ENCODE data around the gene SHISAL2A. TPM values are rescaled to one million over a fixed set of nuclear protein-coding genes. Genes with fewer than 3 reads are reported as not detected.

The SHISAL2A gene
- not detected for polyA plus RNA-seq (2013, experiment 1 of 2; ENCODE audit: insufficient read length)
- polyA plus RNA-seq (2013, experiment 2 of 2; ENCODE audit: insufficient read length) = not detected

GRCh38 chr1:52632732-52633290 is at the start of gene SHISAL2A:
Gene SHISAL2A, plus strand, starts transcription at chr1:52633168. Its CDS starts 326 bp downstream, at chr1:52633494.
- DNase-seq = peak; percentile 48

DNA sequence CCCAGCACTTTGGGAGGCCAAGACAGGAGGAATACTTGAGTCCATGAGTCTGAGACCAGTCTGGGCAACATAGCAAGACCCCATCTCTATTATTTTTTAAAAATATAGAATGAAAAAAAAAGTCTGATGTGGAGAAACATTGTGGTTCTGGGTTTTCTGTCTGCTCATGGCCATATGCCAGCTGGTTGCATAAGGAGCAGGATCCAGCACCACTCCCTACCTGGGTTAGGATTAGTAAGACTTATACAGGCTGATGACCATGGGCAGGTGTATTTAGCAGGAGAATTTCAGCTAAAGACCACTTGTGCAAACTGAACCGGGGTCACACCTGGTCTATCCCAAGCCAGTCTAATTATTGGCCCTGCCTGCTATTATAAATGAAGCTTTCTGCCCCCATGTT is 47.5 kb upstream of the SHISAL2A start:
- DNase-seq = no peak

DNA sequence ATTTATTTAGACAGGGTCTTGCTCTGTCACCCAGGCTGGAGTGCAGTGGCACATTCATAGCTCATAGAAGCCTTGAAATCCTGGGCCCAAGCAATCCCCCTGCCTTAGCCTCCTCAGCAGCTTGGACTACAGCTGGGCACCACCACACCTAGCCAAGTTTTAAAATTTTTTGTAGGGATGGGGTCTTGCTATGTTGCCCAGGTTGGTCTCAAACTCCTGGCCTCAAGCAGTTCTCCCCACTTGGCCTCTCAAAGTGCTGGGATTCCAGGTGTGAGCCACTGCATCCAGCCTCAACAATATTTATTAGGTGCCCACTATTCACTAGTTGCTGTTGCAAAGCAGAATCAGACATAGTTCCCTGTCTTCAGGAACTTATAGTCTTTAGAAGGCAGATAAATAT is 44.9 kb upstream of the SHISAL2A start:
- DNase-seq = no peak

GRCh38 chr1:52588535-52588934 is 44.4 kb upstream of the SHISAL2A start:
- no peak for DNase-seq

DNA sequence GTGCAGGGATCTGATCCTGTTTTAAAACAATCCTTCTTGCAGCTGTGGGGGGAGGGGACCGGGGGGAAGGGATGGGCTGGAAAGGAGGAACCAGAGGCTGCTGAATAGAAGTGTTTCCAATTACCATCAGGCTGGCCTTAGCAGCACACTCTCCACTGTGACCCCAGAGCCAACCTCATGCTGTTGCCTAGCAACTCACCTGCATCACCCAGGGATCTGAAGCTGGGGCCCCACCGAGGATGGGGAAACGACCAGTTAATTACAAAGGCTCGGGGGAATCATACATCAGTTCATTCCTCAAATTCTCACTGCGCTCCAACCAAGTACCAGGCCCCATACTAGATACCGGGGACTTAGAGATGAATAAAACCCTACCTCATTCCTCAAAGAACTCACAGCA is 42.7 kb upstream of the SHISAL2A start:
- DNase-seq = no peak

DNA sequence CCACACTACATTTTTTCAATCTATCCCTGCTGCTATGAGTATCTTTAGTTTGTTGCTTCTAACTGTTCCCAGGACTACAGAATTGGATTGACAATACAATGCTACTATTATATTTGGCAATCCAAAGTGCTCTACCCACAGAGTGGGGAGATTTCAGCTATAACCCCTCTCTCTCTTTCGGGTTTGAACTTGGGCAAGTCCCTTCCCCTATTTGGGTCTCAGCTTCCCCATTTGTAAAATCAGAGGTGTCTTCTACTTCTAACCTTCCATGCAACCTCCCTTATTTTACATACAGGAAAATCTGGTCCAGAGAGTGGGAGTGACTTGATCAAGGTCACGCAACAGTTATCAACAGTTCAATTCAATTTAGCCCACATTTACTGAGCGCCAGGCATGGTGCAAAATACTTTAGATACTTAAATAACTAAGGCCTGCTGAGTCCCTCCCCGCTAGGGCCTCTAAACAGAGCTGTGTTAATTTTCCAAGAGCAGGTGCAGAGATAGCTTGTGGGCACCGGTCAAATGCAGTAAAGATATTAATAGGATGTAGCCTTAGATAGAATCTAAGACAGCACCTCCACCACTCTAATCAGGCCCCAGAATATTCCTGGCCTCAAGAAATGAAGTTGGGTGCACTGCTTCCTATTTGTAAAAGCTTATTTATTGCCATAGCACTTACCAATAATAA is 40.2 kb upstream of the SHISAL2A start:
- no peak for DNase-seq

- no peak for DNase-seq
These were observed 39.5 kb upstream of the SHISAL2A start for GRCh38 chr1:52593495-52593894.

DNA sequence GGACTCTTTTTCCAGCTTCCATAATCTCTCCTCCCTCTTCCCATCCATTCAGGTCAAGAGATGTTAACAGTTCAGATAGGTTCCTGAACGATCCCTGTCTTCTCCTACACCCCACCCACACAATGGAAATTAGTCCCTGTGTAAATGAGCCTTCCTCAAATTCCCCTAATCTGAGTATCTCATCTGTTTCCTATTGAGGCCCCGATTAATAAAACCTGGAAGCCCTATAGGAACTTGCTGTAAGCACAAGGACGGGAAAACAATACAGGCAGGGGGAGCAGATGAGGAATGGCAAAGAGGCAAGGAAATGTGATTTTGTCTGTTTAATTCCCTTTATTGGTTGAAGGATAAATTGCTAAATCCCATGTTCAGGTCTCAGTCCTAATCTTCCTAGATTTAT is 37.9 kb upstream of the SHISAL2A start:
- no peak for DNase-seq

DNA sequence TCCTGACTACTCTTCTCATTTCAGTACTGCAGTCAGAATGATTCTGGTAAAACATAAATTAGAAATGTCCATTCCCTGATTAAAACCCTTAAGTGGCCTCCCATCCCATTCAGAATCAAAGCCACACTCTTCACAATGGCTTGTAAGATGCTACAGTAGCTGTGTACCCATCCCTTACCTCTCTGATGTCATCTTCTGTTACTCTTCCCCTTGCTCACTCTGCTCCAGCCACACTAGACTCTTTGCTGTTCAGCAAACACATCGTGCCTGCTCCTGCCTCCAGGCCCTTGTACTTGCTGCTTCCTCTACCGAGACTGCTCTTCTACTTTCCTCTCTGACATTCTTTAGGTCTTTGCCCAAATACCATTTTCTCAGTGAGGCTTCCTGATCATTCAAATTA is 35.1 kb upstream of the SHISAL2A start:
- no peak for DNase-seq

DNA sequence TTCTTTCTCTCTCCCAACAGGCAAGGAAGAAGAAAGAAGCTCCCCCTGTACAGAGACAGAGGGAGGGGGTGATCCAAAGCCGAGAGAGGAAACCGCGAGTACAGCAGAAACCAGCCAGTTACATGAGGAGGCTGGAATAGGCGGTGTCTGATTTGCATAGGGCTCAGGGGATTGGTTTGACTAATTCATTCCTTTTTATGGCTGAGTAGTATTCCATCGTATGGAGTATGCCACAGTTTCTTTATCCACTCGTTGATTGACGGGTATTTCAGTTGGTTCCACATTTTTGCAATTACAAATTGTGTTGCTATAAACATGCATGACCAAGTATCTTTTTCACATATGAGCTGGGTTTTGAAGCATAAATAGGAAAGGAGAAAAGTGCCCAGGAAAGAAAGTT is 34.2 kb upstream of the SHISAL2A start:
- DNase-seq = no peak

DNA sequence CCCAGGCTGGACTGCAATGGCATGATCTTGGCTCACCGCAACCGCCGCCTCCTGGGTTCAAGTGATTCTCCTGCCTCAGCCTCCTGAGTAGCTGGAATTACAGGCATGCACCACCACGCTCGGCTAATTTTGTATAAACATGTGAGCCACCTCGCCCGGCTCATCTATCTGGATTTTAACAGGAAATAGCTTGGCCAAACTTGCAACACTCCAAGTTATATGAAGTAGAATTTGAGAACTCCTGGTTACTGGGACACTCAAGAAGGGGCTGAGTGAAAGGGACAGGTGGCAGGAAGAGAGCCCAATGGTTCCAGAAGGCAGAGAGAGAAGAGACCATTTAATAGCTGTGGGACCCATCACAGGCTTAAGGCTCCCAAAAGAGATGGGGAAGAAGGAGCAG is 33.7 kb upstream of the SHISAL2A start:
- DNase-seq = no peak

- DNase-seq = no peak
These were observed 32.3 kb upstream of the SHISAL2A start for GRCh38 chr1:52600533-52601179.

DNA sequence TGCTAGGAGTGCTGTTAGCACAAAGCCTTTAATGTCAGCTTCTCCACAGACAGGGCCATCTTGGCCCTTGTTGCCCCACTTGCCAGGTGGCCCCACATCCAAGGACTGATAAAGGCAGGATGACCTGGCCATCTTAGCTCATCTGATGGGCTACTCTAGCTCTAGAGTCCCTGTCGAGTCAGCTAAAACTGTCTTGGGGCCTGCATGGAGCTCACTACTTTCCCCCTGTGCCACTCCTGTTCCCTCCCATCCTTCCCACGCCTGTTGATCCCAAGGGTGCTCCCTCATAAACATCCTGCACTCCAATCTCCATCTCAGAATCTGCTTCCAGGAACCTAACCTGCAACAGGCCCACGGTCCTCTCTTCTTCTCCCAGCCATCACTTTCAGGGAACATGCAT is 31.4 kb upstream of the SHISAL2A start:
- no peak for DNase-seq

DNA sequence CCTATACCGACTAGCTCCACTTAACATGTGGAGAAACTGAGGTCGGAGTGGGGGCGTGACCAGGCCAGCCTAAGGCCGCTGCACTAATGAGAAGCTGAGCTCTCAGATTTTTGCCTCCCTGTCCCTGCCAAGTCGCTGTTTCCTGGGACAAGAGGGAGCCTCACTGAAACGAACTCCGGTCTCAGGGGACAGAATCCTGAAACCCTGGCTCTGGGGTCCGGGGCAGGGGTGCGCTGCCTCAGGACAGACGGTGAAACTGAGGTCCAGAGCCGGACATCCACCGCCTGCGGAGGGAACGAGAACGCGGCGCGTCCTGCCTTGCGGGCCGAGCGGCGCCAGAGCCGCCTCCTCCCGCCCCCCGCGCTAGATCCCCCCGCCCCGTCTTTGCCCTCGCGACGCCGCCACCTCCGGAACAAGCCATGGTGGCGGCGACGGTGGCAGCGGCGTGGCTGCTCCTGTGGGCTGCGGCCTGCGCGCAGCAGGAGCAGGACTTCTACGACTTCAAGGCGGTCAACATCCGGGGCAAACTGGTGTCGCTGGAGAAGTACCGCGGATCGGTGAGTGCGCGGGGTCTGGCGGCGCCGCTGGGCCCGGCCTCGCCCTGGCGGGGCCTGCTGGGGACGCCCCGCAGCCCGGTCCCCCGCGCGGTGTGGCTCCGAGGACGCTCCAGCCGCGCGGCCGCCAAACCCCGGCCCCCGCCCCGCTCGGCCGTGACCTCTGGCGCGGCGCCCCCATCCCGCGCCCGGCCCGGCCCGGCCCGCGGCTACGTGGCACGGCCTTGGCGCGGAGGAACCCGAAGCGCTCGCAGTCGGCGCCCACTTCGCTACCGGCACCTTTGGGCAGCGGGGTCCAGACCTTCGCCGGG is 30.7 kb upstream of the SHISAL2A start, which contains the start of gene GPX7:
TSS of gene GPX7 (plus strand) at position 381 of the 865 bp plus-strand sequence. CDS start at position 420, 39 bp downstream.
- peak; percentile 72 for DNase-seq

DNA sequence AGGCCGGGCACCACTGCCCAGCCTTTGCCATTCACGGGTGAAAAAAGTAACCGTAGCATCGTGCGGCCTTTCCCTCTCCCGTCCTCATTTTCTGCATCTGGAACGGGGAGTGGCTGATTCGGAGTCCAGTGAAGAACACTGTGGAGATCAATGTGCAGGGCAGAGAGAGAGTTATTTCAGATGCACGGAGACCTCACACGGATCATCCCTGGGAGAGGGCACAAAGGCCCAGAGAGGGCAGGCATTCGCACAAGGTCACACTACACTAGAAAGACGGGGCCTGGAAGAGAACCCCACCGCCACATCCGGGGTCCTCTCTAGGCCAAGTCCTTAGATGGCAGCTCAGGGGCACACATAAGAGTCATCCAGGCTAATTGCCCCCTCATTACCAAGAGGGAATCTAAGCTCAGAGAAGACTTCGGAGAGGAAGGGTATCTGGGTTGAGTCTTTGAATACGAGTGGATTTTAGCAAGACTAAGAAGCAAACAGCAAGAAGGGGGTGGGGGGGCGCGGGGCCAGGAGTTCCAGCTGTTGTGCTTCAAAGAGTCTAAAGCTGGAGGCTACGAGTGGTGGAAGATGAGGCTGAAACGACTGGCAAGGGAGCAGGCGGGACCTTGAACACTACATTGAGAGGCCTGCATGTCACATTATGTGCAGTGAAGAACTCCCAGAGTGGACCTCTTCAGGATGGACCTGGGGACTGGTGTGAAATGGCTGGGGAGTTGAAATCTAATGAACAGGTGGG is 29.9 kb upstream of the SHISAL2A start:
- peak; percentile 37 for DNase-seq

DNA sequence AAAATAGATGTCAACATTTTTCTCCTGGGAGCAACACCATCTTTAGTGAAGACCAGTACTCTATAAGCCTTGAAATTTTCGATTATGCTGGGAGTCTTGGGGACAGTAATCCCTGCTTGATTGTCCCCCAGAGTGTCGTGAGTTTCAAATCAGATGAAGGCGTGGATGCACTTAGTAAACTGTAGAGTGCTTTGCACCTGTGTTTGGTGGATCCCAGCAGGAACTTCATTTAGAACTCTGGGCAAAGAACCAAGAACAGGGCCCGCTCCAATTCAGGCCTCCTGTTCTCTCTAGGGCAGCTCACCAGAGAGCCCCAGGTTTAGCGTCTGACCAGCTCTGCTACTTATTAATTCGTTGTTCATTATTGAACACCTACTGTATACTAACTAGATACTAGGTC is 29.3 kb upstream of the SHISAL2A start:
- DNase-seq = no peak

GRCh38 chr1:52604063-52604770 is 28.8 kb upstream of the SHISAL2A start:
- DNase-seq = peak; percentile 20

- no peak for DNase-seq
These were observed 19.2 kb upstream of the SHISAL2A start for GRCh38 chr1:52613636-52614373.

GRCh38 chr1:52614671-52615070 is 18.3 kb upstream of the SHISAL2A start:
- no peak for DNase-seq

DNA sequence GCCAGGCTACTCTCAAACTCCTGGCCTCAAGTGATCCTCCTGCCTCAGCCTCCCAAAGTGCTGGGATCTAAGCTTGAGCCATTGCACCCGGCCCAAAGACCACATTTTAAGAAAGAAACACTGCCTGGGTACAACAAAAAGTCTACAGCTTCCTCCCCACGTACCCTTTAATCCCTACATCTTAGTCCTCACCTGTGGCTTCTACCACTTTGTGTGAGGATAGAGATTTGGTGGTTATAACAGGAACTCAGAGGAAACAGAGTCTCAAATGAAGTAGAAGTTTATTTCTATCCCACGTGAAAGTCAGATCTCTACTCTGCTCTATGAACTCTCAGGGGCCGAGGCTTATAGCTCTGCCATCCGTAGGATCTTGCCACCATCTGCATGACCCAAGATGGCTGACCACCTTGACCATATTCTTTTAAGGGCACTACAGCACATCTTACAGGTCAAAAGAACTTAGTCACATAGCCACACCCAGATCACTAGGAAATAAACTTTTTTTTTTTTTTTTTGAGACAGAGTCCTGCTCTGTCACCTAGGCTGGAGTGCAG is 17.4 kb upstream of the SHISAL2A start:
- no peak for DNase-seq
